GM10266 (cell line): ENCODE results near the gene ABI1.

Source experiments
- DNase-seq: peaks from one replicate; pipeline ENCODE4 v3.0.0; 2012; ENCODE audit errors: extremely low spot score
- CTCF ChIP-seq: IDR thresholded peaks from 2 replicates; pipeline ENCODE4 v1.5.1; 2012; ENCODE audit warnings: mild to moderate bottlenecking, low read depth; ENCODE audit not compliant: control insufficient read depth, insufficient read depth; ENCODE audit errors: missing control alignments

ABI1 gene

GRCh38 chr10:26738301-26738911, 122.4 kb downstream of the ABI1 start:
- no peak for DNase-seq
- no peak for TF ChIP-seq CTCF

DNA sequence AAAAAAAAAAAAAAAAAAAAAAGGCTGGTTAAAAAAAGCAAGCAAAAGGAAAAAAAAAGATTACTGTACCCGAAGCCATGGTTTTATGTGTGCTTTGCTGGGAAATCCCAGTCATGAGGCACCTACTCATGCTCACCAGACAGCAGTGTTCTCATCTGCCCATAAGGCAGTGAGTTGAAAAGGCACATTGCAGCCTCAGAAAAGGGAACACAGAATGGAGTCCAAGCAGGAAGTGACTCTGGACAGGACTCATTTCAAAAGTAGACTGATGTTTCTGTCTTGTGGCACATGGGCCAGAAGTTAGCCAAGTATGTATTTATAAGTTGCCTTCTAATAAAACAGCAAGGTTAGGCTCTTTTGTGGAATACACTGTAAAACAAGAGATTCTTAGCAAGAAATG, 123.0 kb downstream of the ABI1 start:
- DNase-seq: peak; percentile 71
- no peak for TF ChIP-seq CTCF

DNA sequence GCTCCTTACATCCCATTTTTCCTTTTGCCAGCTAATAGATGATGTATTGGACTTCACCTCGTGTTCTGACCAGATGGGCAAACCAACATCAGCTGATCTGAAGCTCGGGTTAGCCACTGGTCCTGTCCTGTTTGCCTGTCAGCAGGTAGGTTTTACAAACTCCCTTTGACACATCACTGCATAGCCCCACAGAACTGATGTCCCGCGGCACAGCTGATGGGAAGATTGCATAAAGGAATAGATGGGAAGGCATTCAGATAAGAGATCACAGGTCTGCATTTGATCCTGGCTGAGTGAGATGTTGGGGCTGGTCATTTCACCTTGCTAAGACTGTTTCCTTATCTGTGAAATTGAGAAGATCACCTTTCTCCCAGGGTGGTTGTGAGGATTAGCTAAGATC, 125.3 kb downstream of the ABI1 start:
- TF ChIP-seq CTCF: no peak
- no peak for DNase-seq

DNA sequence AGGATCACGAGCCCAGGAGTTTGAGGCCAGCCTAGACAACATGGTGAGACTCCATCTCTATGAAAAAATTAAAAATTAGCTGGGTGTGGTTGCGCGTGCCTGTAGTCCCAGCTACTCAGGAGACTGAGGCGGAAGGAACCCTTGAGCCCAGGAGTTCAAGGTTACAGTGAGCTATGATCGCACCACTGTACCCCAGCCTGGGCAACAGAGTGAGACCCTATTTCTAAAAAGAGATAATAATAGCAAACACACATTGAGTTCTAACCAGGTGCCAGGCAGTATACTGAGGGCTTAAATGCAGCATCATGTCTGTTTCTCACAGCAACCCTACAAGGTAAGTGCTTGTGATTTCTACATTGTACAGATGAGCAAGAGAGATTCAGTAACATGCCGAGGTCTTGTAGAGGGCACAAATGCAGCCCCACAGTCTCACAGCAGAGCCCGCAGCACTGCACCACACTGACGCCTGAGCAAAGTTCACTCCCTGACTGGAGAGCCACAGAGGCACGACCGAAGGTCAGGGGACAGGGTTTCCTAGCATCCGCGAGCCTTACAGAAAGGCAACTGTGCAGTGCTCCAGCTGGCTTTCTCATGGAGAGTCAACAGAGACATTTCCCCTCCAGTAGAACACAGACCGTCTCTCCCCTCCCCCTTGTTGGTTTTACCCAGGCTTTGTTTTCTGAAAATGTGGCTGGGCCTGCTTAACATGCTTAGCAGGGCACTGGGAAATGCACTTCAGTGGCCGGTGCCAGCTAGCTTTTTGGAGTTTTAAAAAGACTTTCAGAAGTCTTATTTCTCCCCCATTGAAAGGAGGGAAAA, 126.8 kb downstream of the ABI1 start:
- no peak for DNase-seq
- TF ChIP-seq CTCF: no peak

DNA sequence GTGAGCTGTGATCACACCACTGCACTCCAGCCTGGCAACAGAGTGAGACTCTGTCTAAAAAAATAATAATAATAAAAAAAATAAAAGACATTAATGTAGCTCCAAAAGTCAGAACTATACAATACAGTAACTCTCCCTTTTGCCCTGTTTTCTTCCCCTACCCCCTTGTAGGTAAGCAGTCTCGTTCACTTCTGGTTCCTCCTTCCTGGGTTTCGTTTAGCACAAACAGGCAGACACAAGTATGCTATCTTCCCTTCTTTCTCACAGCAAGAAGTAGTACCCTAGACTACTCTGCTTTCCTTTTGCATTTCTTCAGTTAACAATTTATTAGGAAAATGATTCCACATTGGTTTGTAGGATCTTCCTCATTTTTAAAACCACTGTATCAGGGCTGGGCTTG, 130.2 kb downstream of the ABI1 start:
- no peak for DNase-seq
- no peak for TF ChIP-seq CTCF

GRCh38 chr10:26729395-26729794, 131.4 kb downstream of the ABI1 start:
- TF ChIP-seq CTCF: no peak
- DNase-seq: no peak

DNA sequence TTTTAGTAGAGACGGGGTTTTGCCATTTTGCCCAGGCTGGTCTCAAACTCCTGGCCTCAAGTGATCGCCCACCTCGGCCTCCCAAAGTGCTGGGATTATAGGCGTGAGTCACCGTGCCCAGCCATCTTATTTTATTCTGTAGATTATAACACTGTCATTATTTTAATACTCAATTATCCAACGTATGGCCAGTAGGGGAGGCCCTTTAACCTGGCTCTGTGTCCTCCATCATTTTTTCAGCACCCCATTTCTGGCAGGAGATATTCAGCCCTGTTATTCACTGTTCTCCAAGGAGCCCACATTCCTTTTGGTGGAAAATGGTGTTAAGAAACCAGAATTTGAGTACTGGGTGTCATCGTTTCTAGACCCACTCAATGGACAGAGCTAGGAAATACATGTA, 131.8 kb downstream of the ABI1 start:
- no peak for DNase-seq

More for the DNA sequence above, 131.8 kb downstream of the ABI1 start:
- TF ChIP-seq CTCF: peak; percentile 15
